ENCODE data around the gene PDXDC1.
"Not testable (repeated sequence)": the region's sequence is repeated elsewhere in the genome, so short reads cannot be mapped to it uniquely, and the experiment has no call there.

Gene PDXDC1

DNA sequence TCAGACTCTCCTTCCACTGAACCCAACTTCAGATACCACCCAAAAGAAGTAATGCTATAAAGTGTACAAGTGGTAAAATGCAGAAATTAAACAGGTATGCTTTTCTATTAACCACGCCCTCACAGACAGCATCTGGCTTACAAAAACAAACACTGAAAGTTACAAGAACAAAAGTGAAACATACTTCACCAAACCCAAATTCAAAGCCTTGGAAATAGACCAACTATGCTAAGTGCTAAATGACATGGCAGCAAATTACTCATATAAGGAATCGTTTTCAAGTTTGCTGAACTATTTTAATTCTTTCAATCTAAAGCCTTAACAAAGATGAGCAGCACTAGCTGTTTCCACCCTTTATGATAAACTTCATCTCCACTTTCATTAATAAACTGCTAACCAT is 101.3 kb downstream of the PDXDC1 start:
- not testable (repeated sequence) for DNase-seq

- not testable (repeated sequence) for DNase-seq
Measured at GRCh38 chr16:15080883-15081282, 106.1 kb downstream of the PDXDC1 start.

DNA sequence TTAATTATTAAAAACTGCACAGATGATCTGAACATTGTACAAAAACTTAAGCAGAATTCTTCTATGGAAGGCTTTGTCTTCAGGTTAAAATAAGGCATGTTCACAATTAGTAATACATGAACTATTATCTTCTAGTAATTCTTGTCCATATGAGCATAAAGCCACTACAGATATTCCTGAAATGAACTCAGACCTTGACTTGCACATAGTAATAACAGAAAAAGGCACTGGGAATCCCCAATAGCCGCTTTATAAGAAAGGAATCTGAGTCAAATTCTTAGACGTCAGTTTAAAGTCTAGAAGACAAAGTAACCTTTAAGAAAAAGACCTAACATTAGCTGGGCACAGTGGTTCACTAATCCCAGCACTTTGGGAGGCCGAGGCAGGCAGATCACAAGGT is 108.0 kb downstream of the PDXDC1 start:
- DNase-seq: not testable (repeated sequence)

DNA sequence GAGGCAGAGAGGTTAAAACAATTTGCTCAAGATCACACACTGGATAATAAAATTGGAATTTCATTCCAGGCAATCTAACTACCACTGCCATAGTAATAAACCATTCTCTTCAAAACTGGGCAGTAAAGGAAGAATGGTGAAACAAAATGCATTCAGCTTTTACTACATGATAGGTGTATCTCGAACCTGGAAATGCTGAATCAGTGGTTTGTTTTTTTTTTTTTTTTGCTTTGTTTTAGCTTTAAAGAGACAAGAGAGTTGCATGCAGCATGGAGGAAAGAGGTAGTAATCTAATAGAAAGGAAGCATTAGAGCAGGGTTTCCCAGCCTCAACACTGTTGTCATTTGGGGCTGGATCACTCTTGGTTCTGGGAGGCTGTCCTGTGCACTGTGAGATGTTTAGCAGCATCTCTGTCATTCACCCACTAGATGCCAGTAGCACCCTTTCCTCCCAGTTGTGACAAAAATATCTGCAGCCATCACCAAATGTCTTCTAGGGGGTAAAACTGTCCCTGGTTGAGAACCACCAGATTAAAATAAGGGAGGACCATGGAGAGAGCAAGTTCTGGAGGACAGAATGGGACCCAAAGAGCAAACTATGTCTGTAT is 115.9 kb downstream of the PDXDC1 start:
- DNase-seq: not testable (repeated sequence)

DNA sequence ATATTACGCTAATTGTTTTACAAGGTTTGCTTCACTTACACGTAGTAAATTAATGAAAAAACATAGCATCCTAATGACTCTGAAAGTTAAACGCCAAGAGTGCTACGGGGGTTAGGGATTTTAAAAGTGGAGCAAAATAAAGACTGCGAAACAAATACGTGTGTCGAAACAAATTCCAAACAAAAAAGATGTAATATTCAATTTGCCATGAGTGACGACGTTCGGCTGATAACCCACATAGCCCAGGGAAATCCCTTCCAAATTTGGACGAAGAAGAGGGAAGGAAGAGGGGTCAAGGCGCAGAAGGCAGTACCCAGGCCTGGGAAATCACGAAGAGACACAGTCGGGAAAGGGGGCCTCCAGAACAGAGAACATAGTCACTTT is 118.7 kb downstream of the PDXDC1 start:
- not testable (repeated sequence) for DNase-seq

- DNase-seq: peak; percentile 76
Measured at GRCh38 chr16:15093955-15094827, 119.4 kb downstream of the PDXDC1 start, which contains the start of gene RRN3. TSS of gene RRN3 (minus strand) at chr16:15094272. CDS start at chr16:15094233, 39 bp downstream.

GRCh38 chr16:15096583-15096972 is 121.8 kb downstream of the PDXDC1 start:
- DNase-seq: not testable (repeated sequence)

DNA sequence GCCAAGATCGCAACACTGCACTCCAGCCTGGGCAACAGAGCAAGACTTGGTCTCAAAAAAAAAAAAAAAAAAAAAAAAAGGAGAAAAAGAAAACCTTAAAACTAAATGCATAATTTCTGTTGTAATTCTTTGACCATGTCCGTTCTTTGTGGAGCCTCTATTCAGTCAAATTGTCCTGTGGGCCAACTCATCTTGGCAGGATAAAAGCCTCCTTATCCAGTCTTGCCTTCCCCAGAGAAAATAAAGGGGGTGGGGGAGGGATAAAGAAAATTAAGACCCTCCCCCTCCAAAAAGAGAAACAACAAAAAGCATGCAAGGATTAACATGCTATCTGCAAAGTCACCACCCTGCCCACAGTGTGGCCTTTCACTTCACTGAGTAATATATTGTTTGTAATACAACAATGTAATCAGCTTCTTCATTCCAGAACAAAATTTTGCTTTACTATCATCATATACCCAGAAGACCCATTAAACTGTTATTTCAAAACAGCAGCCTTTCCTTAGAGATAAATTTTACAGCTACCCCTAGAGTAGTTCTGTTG is 124.6 kb downstream of the PDXDC1 start:
- DNase-seq: not testable (repeated sequence)

DNA sequence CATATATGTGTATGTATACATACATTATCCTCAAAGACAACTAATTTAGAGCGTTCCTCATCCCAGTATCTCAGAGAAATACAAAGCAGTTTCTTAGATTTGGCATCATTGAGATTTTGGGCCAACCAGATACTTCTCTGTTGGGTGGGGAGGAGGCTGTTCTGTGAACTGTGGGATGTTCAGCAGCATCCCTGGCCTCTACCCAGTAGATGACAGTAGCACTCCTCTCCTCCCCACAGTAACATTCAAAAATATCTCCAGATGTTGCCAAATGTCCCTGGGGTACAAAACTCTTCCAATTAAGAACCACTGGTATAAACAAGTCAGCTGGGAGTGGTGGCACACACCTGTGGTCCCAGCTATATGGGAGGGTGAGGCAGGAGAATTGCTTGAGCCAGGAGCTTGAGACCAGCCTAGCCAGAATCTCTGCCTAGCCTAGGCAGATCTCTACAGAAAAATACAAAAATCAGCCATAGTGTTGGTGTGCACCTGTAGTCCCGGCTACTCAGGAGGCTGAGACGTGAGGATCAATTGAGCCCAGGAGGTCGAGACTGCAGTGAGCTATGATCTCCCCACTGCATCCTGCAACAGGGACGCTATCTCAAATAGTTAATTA is 125.7 kb downstream of the PDXDC1 start:
- DNase-seq: not testable (repeated sequence)

GRCh38 chr16:15127641-15128425 is 153.0 kb downstream of the PDXDC1 start:
- not testable (repeated sequence) for DNase-seq

DNA sequence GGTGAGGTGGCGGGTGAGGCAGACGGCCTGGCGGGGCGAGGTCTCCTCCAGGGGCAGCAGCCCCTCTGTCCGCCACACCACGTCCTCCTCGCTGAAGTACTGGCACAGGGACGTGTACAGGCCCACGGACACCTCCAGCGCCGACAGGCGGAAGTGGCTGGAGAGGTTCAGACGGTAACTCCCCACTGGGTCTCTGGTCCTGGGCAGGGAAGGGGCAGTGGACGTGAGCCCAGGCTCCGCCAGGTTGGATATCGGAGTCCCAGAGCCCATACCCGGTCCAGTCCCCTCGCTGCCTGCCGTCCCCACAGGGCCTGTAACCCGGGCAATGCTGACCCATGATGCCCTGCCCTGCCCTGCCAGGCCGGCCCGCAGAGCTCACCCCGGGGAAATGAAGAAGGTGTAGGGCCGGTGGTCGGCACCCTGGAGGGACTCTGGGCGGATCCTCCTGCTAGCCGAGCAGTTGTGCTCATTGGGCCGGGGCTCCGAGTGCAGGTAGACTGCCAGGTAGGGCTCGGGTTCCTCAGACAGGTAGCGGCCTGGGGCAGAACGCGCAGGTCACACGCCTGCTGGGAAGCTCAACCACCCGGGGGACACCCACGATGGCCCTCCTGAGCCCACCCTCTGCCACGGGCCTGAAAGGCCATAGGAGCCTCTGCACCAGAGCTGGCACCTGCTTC is 155.6 kb downstream of the PDXDC1 start:
- not testable (repeated sequence) for DNase-seq

DNA sequence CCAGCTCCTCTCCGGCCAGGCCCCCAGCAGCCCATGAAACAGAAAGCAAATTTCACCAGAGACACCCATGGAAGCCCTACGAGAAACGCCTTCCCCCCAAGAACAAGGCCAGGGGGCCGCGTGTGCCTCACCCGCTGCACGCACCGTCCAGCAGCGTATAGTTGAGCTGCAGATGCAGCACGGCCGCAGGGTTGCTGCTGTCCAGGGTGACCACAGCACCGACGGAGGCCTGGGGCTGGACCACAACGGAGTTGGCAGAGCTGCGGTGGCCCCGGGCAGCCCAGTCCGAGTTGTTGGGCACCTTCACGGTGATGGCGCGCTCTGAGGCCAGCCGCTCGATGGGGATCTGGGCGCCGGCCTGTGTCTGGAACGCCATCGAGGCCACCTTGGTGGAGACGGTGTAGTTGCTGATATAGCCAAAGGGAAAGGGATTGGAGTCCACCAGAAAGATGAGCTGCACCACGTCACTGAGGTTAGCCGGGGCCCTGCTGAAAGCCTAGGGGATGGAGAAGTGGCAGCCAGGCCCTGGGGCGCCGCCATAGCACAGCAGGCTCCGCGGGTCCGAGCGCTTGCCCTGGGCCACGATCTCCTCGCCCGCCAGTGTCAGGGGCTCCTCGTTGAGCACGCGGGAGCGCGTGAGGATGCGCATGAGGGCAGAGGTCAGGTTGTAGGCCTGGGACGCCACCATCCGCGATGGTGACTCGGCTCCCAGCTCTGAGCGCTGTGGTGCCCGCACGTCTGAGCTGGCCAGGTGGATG is 156.3 kb downstream of the PDXDC1 start:
- DNase-seq: not testable (repeated sequence)

- DNase-seq: not testable (repeated sequence)
Measured at GRCh38 chr16:15132719-15133428, 158.0 kb downstream of the PDXDC1 start.

DNA sequence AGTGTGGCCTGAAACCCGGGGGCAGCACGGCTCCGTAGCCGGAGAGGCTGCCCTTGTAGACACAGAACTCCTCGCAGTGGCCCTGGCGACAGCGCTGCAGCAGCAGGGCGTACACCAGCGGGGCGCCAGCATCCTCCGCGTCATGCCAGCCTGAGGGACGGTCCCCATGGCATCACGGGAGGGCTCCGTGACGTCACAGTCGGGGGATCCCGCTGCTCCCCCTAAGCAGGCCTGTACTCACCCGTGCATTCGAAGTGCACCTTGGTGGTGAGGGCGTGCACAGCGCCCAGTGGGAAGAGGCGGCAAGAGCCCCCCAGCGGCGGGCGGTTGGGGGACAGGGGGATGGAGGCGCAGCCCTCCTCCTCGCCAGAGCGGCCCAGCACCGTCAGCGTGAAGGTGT is 158.7 kb downstream of the PDXDC1 start:
- DNase-seq: not testable (repeated sequence)

DNA sequence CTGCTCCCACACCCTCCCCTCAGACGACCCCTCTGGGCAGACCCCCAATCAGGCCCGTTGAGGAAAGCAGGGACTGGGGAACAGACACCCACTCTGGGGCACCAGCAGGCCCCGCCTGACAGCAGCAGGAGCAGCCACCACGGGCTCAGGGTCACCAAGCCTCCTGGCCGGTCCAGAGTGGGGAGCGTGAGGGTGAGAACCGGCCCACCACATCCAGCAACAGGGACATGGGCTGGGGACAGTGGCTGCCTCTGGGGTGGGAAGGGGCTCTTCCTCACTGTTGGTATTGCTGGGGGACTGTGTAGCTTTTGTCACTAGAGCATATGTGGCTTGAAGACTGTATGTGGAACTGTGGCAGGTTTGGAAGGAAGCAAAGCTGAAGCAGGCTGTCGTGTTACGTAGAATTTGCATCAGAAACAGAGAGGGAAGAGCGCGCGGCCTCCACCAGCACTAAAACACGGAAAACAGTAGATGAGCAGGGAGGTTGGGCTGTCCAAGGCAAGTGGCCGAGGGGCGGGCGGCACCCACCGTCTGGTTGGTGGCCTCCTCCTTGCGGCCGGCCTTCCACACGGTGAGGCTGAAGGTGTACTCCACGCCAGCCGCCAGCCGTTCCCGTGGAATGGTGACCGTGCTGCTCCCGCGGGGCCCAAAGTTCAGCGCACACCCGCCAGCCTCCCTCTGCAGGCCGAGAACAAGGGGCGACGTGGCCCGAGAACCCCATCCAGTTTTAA is 160.1 kb downstream of the PDXDC1 start:
- DNase-seq: not testable (repeated sequence)

GRCh38 chr16:15135483-15136360 is 160.9 kb downstream of the PDXDC1 start:
- not testable (repeated sequence) for DNase-seq

- DNase-seq: not testable (repeated sequence)
Measured at GRCh38 chr16:15137514-15137913, 162.7 kb downstream of the PDXDC1 start.

All from NCI-H446 treated with DMSO at 0.1 percent for 48 hours (cell line).